Measurements from ENCODE around the gene PGRMC2. TPM values are rescaled to one million over a fixed set of nuclear protein-coding genes. Genes with fewer than 3 reads are reported as not detected.
A peak's percentile ranks its signal among the peaks of the same experiment; 100 is the strongest.

The PGRMC2 gene
- total RNA-seq, 1 experiment from 2014 or later: 77.6 TPM

GRCh38 chr4:128307123-128307571 is 19.5 kb upstream of the PGRMC2 start:
- H3K56ac ChIP-seq (ENCODE audit: insufficient read length, low read depth, low read length): no peak overlapping the region
- H2BK20ac ChIP-seq (ENCODE audit: low read depth, low read length, poor library complexity, severe bottlenecking): no peak overlapping the region
- DNase-seq: no peak
- H3K27me3 ChIP-seq (ENCODE audit: insufficient read depth, low read length): no peaks in the 10 kb centered on the region
- no peaks in the 10 kb centered on the region for H4K20me1 ChIP-seq (ENCODE audit: control insufficient read depth, insufficient read depth, insufficient read length)
- H3K36me3 Mint-ChIP-seq (ENCODE audit: insufficient read depth in 1 of 3, low read depth in 3 of 3): no peaks in the 10 kb centered on the region; a peak in 1 of 7 replicates
- no peaks in the 10 kb centered on the region for H3K23me2 ChIP-seq (ENCODE audit: insufficient read length, low read depth, low read length, poor library complexity, severe bottlenecking)
- H2BK5ac ChIP-seq (ENCODE audit: insufficient read length, low read length): no peak overlapping the region
- no peaks in the 10 kb centered on the region for H3K79me1 ChIP-seq (ENCODE audit: insufficient read depth, low read depth, low read length, poor library complexity, severe bottlenecking)
- WGBS (ENCODE audit: extremely low coverage, insufficient read length, low lambda C conversion rate): no CpG with 5 or more reads among the region's 1 CpG
- H3K27me3 Mint-ChIP-seq (ENCODE audit: low read depth): no peaks in the 10 kb centered on the region
- H3K4me2 ChIP-seq (ENCODE audit: insufficient read depth, insufficient read length, low read length): no peak overlapping the region
- no peaks in the 10 kb centered on the region for H3K9me3 Mint-ChIP-seq
- no peak overlapping the region for H3K9ac ChIP-seq (ENCODE audit: extremely low read depth, insufficient read length, low read length)
- no peak overlapping the region for H2BK120ac ChIP-seq (ENCODE audit: low read depth, low read length, poor library complexity, severe bottlenecking)
- H3T11ph ChIP-seq (ENCODE audit: low read length): no peak overlapping the region
- no peak overlapping the region for H3K4me3 Mint-ChIP-seq
- H4K8ac ChIP-seq (replicated peaks; ENCODE audit: insufficient read length, low read depth, low read length): no peak overlapping the region
- no peak overlapping the region for H4K5ac ChIP-seq (ENCODE audit: insufficient read length, low read depth, low read length)
- H3K27ac ChIP-seq (ENCODE audit: insufficient read length, low read depth, low read length): no peak overlapping the region
- TF ChIP-seq, protein P1, sequence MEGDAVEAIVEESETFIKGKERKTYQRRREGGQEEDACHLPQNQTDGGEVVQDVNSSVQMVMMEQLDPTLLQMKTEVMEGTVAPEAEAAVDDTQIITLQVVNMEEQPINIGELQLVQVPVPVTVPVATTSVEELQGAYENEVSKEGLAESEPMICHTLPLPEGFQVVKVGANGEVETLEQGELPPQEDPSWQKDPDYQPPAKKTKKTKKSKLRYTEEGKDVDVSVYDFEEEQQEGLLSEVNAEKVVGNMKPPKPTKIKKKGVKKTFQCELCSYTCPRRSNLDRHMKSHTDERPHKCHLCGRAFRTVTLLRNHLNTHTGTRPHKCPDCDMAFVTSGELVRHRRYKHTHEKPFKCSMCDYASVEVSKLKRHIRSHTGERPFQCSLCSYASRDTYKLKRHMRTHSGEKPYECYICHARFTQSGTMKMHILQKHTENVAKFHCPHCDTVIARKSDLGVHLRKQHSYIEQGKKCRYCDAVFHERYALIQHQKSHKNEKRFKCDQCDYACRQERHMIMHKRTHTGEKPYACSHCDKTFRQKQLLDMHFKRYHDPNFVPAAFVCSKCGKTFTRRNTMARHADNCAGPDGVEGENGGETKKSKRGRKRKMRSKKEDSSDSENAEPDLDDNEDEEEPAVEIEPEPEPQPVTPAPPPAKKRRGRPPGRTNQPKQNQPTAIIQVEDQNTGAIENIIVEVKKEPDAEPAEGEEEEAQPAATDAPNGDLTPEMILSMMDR (conservative IDR thresholded peaks at IDR 0.05): no peak
- no peak overlapping the region for H3K4ac ChIP-seq (ENCODE audit: low read depth, low read length)
- no peak overlapping the region for H3K23ac ChIP-seq (ENCODE audit: insufficient read length, low read depth, low read length)
- H3K4me1 ChIP-seq (ENCODE audit: insufficient read depth, low read length): no peaks in the 10 kb centered on the region; the same call in 1 of the 2 replicates
- no peaks in the 10 kb centered on the region for H3K9me3 ChIP-seq (ENCODE audit: control insufficient read depth, low read depth, low read length)
- no peak overlapping the region for H3K18ac ChIP-seq (ENCODE audit: insufficient read length, low read depth, low read length)
- H3K79me2 ChIP-seq (ENCODE audit: insufficient read depth, low read length): no peaks in the 10 kb centered on the region
- peak overlapping the region in 1 of 3 experiments; percentile 40; a peak in 2 of 7 replicates for H3K27ac Mint-ChIP-seq
- no peak overlapping the region for H3K14ac ChIP-seq (ENCODE audit: insufficient read depth, low read length)
- no peak overlapping the region for H4K91ac ChIP-seq (ENCODE audit: insufficient read length, low read depth, low read length)
- H2AK5ac ChIP-seq (ENCODE audit: insufficient read length, low read length): no peak overlapping the region
- no peak overlapping the region for H2AFZ ChIP-seq (ENCODE audit: low read length)
- no peak overlapping the region for H2BK12ac ChIP-seq (ENCODE audit: insufficient read length, low read depth, low read length)
- no peak overlapping the region for H2BK15ac ChIP-seq (ENCODE audit: low read depth, low read length)
- H3K4me1 Mint-ChIP-seq: peaks cover 17 to 23% of the 10 kb centered on the region in 2 experiments
